ENCODE measurements around the gene LAIR1.
"Not testable (repeated sequence)": the region's sequence is repeated elsewhere in the genome, so short reads cannot be mapped to it uniquely, and the experiment has no call there.

The LAIR1 gene

DNA sequence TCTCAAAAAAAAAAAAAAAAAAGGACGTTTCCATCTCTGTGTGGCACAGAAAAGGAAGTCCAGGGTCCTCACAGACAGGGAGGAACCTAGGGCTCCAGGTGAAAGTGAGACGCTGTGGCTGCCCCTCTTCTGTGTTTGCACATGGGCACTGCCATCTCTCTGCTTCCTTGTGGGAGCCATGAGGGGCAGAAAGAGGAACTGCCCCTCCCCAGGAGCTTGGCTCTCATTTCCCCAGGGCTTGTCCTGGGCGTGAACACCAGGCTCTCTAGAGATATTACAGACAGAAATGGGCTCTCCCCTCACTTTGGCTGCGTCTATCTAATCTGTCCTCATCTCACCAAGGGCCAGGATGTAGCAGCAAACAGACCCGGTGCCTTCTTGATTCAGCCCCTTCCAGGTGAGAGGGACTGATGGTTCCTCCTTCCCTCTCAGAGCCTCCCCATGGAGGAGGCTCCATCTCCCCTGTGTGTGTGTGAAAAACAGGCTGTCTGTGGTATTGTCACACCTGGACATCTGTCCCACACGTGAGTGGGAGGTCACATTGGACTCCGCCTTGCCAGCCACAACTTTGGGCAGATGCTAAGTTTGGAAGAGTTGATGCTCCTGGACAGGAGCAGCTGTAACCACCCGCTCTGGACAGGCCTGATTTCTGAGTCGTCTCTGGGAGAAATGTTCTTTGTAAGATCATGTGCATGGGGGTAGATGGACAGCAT, 24.9 kb downstream of the LAIR1 start:
- FAIRE-seq, result no peak

DNA sequence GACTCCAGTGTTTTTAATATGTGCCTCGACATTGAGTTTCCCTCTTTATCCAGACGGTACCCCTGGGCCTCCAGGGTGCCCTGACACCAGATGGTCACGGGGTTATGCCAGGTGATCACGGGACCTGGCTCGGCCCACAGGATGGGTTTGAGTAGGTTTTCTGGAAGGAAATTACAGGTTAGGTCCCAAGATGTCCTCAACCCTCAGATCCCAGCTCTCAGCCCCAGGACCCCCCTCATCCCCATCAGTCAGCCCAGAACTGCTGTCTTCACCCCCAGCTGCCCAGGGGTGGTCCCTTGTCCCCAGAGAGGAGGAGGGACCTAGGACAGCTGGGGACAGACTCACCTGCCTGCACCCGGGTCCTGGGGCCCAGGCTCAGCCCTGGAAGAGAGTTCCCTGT, 26.2 kb downstream of the LAIR1 start:
- no peak for FAIRE-seq

DNA sequence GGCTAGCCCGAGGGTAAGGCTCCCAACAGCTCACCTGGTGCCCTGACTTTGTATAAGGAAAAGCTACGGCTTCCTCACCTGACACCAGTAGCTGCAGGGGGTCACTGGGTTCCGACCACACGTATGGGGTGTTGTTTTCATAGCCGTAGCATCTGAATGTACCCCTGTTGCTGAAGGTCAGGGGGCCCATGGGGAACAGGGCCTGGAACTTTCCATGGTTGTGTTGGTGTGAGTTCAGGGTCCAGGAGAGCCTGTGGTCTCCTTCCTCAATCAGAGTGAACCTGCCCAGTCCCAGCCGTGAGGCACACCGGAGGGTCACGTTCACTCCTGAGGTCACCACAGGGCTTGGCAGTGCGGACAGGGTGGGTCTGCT, 26.9 kb downstream of the LAIR1 start:
- FAIRE-seq, result no peak

DNA sequence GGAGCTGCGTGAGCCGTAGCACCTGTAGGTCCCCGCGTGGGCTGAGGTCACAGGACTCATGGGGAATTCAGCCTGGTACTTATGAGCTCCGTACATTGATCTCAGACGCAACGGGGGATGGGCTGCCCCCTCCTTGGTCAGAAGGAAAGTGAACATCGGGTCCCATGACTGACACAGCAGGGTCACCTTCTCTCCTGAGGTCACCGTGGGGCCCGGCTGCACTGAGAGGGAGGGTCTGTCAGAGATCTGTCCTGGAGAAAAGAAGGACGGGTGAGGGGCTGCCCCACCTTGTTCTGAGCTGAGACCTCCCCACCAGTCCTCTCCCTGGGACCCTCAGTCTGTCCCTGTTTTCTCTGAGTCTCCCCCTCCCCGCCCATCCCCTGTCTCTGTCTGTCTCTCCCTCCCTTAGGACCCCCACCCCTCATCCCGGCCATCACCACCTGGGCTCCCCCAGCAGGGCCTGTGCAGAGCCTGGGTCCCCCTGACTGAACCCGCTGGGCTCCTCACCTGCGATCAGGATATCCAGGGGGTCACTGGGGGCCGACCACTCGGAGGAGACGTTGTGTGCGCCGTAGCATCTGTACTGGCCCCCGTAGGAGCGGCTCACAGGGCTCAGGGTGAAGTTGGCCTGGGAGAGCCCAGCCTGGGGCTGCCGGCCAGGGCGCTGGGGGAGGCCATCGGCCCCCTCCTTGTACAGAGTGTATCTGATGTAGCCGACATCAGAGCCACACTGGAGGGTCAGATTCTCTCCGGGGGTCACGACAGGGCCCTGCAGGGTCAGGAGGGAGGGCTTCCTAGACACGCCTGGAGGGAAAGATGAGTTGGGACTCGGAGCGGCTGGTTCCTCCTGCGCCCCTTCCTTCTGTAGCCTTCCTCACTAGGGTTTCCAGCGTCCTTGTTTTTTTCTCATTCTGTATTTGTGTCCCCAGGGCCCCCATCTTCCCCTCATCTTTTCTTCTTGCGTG, 27.6 kb downstream of the LAIR1 start:
- no peak for FAIRE-seq

GRCh38 chr19:54335979-54336892, 28.5 kb downstream of the LAIR1 start:
- no peak for FAIRE-seq

GRCh38 chr19:54335164-54335563, 29.6 kb downstream of the LAIR1 start:
- no peak for FAIRE-seq

- no peak for FAIRE-seq
These were observed 31.0 kb downstream of the LAIR1 start for GRCh38 chr19:54333586-54334298.

DNA sequence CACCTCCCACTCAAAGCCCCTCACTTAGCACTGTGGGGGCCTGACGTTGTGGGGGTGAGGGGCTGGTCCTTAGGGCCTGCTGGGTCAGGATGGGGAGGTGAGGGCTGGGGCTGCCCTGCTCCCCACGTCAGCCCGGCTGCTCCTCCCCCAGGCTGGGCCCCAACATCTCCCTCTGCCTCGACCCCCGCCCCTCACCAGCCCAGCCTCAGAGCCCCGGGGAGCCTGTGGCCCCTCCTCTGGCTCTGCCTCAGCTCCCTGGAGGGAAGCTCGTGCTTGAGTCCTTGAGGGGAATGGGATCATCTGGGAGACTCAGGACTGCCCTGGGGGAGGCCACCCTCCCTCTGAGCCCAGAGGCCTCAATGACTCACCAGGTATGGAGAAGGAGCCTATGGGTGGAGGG, 32.6 kb downstream of the LAIR1 start:
- FAIRE-seq, result no peak

GRCh38 chr19:54331626-54332025, 33.1 kb downstream of the LAIR1 start:
- no peak for FAIRE-seq

- FAIRE-seq, result no peak
These were observed 35.1 kb downstream of the LAIR1 start for GRCh38 chr19:54329476-54330165.

GRCh38 chr19:54328781-54329180, 36.0 kb downstream of the LAIR1 start:
- FAIRE-seq, result not testable (repeated sequence)

GRCh38 chr19:54325631-54326030, 39.1 kb downstream of the LAIR1 start:
- FAIRE-seq, result no peak

- FAIRE-seq, result no peak
These were observed 39.5 kb downstream of the LAIR1 start for GRCh38 chr19:54325194-54325621.

- FAIRE-seq, result no peak
These were observed 40.7 kb downstream of the LAIR1 start for GRCh38 chr19:54324071-54324470.

GRCh38 chr19:54322934-54323333, 41.8 kb downstream of the LAIR1 start:
- FAIRE-seq, result not testable (repeated sequence)

DNA sequence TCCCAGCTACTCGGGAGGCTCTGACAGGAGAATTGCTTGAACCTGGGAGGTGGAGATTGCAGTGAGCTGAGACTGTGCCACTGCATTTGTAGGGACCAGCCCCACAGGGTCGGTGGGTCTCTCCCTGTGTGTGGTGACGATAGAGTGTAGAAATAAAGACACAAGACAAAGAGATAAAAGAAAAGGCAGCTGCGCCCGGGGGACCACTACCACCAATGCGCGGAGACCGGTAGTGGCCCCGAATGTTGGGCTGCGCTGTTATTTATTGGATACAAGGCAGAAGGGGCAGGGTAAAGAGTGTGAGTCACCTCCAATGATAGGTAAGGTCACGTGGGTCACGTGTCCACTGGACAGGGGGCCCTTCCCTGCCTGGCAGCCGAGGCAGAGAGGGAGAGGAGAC, 42.4 kb downstream of the LAIR1 start:
- not testable (repeated sequence) for FAIRE-seq

GRCh38 chr19:54319892-54320670, 44.6 kb downstream of the LAIR1 start:
- no peak for FAIRE-seq

GRCh38 chr19:54319049-54319448, 45.7 kb downstream of the LAIR1 start:
- no peak for FAIRE-seq

GRCh38 chr19:54317965-54318240, 46.8 kb downstream of the LAIR1 start:
- FAIRE-seq, result no peak

DNA sequence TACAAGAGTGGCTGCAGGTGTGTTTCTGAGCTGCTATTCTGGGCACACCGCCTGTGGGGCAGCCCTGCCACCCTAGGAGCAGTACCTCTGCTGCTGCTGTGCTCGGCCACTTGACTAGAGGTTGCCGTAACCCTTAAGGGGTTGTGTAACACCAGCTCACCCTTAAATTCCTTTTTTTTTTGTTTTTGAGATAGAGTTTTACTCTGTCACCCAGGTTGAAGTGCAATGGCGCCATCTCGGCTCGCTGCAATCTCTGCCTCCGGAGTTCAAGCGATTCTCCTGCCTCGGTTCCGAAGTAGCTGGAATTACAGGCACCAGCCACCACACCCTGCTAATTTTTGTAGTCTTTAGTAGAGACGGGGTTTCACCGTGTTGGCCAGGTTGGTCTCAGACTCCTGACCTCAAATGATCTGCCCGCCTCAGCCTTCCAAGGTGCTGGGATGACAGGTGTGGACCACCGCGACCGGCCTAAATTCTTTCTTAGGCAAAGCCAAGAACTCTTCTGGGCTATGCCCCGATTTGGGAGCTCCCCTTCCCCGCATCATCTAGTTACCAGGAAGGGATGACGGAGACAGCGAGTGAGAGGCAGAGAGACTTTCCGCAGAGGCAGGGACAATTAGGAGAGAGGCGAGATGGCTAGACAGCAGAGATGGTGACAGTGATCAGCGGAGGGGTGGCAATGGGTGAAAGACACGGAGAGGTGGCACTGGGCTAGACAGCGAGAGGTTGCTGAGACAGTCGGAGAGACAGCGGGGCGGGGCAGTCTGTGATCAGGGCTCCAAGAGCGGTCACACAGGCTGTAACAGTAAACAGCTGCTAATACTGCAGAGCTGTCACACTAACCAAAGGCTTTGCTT, 47.4 kb downstream of the LAIR1 start:
- no peak for FAIRE-seq

Data from A204.1 (cell line).